Fibroblast of lung (primary cell): ENCODE measurements around the gene FXYD6. TPM values are rescaled to one million over a fixed set of nuclear protein-coding genes. Genes with fewer than 3 reads are reported as not detected.
A peak's percentile ranks its signal among the peaks of the same experiment; 100 is the strongest.
"Not testable (repeated sequence)": the region's sequence is repeated elsewhere in the genome, so short reads cannot be mapped to it uniquely, and the experiment has no call there.

ENCODE experiments used
- DNase-seq, 2 donors: peaks; one replicate each; pipeline versions ENCODE4 v3.0.0 to v3.0.0-alpha.2; 2010; ENCODE audit warnings: low read depth in 2 of 2
- H2AFZ ChIP-seq: 2 replicates; pipeline ENCODE4 v1.5.1; 2012; ENCODE audit warnings: low read length, control low read depth, inconsistent platforms
- H3K27ac ChIP-seq: 2 replicates; pipeline ENCODE4 v1.5.1; 2011; ENCODE audit warnings: low read length, control low read depth; ENCODE audit not compliant: insufficient read depth
- H3K27me3 ChIP-seq: 2 replicates; pipeline ENCODE4 v1.5.1; 2011; ENCODE audit warnings: mild to moderate bottlenecking, low read length; ENCODE audit not compliant: control insufficient read depth, insufficient read depth
- H3K36me3 ChIP-seq: 2 replicates; pipeline ENCODE4 v1.5.1; 2011; ENCODE audit warnings: low read length; ENCODE audit not compliant: control insufficient read depth, insufficient read depth
- H3K4me1 ChIP-seq: 2 replicates; pipeline ENCODE4 v1.5.1; 2011; ENCODE audit warnings: low read length; ENCODE audit not compliant: control insufficient read depth, insufficient read depth; ENCODE audit errors: extremely low read depth
- H3K4me2 ChIP-seq: 2 replicates; pipeline ENCODE4 v1.5.1; 2011; ENCODE audit warnings: low read length, control low read depth; ENCODE audit not compliant: insufficient read depth; ENCODE audit errors: extremely low read depth
- H3K4me3 ChIP-seq, 4 experiments: fragments of 200-600 bp in 1 of 4; sonication (generic) in 1 of 4; replicated peaks in 1 of 4; 2 replicates each; pipeline ENCODE4 v1.5.1; 2011 to 2016; ENCODE audit warnings: low read length in 4 of 4, low read depth in 3 of 4, mild to moderate bottlenecking in 3 of 4, control low read depth in 2 of 4, inconsistent platforms in 1 of 4, mixed read lengths in 1 of 4; ENCODE audit not compliant: insufficient read depth in 1 of 4; ENCODE audit errors: control extremely low read depth in 1 of 4
- H3K79me2 ChIP-seq: 2 replicates; pipeline ENCODE4 v1.5.1; 2012; ENCODE audit warnings: mild to moderate bottlenecking, low read length, inconsistent platforms; ENCODE audit not compliant: control insufficient read depth, insufficient read depth
- H3K9ac ChIP-seq: 2 replicates; pipeline ENCODE4 v1.5.1; 2011; ENCODE audit warnings: mild to moderate bottlenecking, low read length, control low read depth; ENCODE audit not compliant: insufficient read depth
- H3K9me3 ChIP-seq: 2 replicates; pipeline ENCODE4 v1.5.1; 2012; ENCODE audit warnings: low read depth, low read length; ENCODE audit not compliant: control insufficient read depth, insufficient read depth
- H4K20me1 ChIP-seq: 2 replicates; pipeline ENCODE4 v1.5.1; 2011; ENCODE audit warnings: low read length; ENCODE audit not compliant: control insufficient read depth, insufficient read depth; ENCODE audit errors: extremely low read depth
- EZH2 ChIP-seq: IDR thresholded peaks from 2 replicates; pipeline ENCODE4 v1.5.1; 2012; ENCODE audit warnings: low read length, control low read depth, mild to moderate bottlenecking; ENCODE audit errors: missing control alignments
- polyA minus RNA-seq: library from RNA; depleted of rRNA, polyadenylated mRNA; stranded (reverse); fragments of >200 nt; gene quantifications from 2 replicates; pipeline ENCODE4 v1.2.3, GENCODE V29; 2011; ENCODE audit warnings: low replicate concordance
- polyA plus RNA-seq, 2 donors: library from polyadenylated mRNA; depleted of rRNA in 1 of 2; stranded (reverse) in 1 of 2; unstranded in 1 of 2; fragments of >200 nt; gene quantifications; 2 replicates each; pipeline ENCODE4 v1.2.1, GENCODE V29; 2011 to 2012; ENCODE audit warnings: missing spikeins in 1 of 2
- total RNA-seq: library from RNA; depleted of rRNA; stranded (reverse); fragments of >200 nt; gene quantifications from 2 replicates; pipeline ENCODE4 v1.2.1, GENCODE V29; 2014
- TF ChIP-seq, protein P1 (sequence below), 2 donors: IDR thresholded peaks in 1 of 2; conservative IDR thresholded peaks in 1 of 2; 1 replicate in 1 of 2; 2 replicates in 1 of 2; pipeline ENCODE4 v1.5.1; 2011 to 2012; ENCODE audit warnings: low read length in 2 of 2, control low read depth in 1 of 2, inconsistent platforms in 1 of 2, low read depth in 1 of 2, mild to moderate bottlenecking in 1 of 2

The FXYD6 gene, protein sequence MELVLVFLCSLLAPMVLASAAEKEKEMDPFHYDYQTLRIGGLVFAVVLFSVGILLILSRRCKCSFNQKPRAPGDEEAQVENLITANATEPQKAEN
- total RNA-seq (5.1 and 8.0 TPM in 2 replicates), polyA plus RNA-seq (0.43 and 11.5 TPM in 2 replicates), polyA minus RNA-seq (11.4 TPM in 1 of 2 replicates, not detected in the other)
- 0.21 and 7.2 TPM in 2 replicates for polyA plus RNA-seq (2012)

DNA sequence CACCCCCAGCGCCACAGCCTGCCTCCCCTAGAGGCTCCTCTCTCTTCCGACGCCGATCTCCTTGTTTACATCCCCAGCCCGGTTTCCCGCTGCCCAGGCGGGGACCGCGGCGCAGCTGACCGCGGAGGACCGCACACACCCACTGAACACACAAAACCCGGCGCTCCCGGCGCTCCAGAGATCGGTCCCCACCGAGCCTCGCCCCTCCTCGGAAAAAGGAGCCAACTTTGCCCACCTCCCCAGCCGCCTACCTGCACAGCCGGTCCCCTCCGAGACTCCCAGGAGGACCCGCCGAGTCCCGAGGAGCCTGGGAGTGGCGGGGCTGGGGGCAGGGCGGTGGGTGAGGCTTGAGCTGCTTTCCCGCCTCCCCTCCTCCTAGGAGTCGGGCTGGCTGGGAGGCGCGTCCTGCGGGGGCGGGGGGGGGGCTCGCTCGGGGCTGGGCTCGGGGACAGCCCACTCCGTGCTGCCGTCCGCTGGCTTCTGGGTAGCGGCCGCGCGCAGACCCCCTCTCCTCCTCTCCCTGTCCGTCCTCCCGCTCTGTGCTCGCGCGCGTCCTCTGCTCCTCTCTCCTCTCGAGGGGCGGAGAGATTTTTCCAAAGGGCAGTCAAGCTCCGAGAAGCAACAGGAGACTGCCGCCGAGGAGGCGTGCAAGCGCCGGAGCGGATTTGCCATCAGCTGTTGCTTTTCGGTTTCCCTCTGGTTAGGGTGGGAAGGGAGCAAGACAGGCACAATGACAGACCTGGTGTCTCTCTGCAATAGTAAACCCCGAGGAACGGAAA, at the start of gene FXYD6:
Gene FXYD6 (minus strand): TSS at position 318 of the 779 bp plus-strand sequence. CDS start 33,882 bp downstream, outside the sequence.
- DNase-seq: peak; percentile 42 to 60
- Histone ChIP-seq H2AFZ (no peak within 1 kb of the TSS), H3K4me3 (peak within 1 kb of the TSS in 3 of 4 experiments; percentile 10 to 80 (median 42)), H3K9me3 (no peaks in the 10 kb centered on the region), H3K9ac (no peak within 1 kb of the TSS), H3K27me3 (peaks cover 34% of the 10 kb centered on the region), H3K79me2 (no peaks in the 10 kb centered on the region), H3K4me1 (no peaks in the 10 kb centered on the region), H3K36me3 (no peaks in the 10 kb centered on the region), H3K27ac (no peak within 1 kb of the TSS), H4K20me1 (no peaks in the 10 kb centered on the region), H3K4me2 (peak within 1 kb of the TSS; percentile 48)
- TF ChIP-seq EZH2: peak; percentile 50
- TF ChIP-seq, protein P1, sequence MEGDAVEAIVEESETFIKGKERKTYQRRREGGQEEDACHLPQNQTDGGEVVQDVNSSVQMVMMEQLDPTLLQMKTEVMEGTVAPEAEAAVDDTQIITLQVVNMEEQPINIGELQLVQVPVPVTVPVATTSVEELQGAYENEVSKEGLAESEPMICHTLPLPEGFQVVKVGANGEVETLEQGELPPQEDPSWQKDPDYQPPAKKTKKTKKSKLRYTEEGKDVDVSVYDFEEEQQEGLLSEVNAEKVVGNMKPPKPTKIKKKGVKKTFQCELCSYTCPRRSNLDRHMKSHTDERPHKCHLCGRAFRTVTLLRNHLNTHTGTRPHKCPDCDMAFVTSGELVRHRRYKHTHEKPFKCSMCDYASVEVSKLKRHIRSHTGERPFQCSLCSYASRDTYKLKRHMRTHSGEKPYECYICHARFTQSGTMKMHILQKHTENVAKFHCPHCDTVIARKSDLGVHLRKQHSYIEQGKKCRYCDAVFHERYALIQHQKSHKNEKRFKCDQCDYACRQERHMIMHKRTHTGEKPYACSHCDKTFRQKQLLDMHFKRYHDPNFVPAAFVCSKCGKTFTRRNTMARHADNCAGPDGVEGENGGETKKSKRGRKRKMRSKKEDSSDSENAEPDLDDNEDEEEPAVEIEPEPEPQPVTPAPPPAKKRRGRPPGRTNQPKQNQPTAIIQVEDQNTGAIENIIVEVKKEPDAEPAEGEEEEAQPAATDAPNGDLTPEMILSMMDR (conservative IDR thresholded peaks at IDR 0.05 in 1 of 2, IDR thresholded peaks at IDR 0.05 in 1 of 2; ENCODE audit: low read depth in 1 of 2, low read length in 2 of 2): no peak

DNA sequence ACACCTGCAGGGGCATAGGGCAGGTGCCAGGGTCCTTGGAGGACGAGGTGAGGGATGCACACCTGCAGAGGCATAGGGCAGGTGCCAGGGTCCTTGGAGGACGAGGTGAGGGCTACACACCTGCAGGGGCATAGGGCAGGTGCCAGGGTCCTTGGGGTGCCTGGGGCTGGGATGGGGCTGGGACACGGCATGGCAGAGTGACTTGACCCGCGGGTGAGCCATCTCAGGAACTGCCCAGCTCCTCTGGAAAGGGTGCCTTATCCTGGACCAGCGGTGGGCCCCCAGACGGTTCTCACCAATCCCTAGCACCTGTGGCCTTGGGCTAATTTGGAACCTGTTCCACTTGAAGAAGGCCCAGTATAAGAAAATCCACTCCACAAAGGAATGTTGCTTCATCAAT, 49.7 kb upstream of the FXYD6 start:
- H4K20me1 ChIP-seq, DNase-seq, H3K27ac ChIP-seq, H3K36me3 ChIP-seq, H3K79me2 ChIP-seq, H2AFZ ChIP-seq, H3K4me2 ChIP-seq, H3K9me3 ChIP-seq, H3K4me1 ChIP-seq, H3K27me3 ChIP-seq, H3K4me3 ChIP-seq, H3K9ac ChIP-seq: not testable (repeated sequence)

DNA sequence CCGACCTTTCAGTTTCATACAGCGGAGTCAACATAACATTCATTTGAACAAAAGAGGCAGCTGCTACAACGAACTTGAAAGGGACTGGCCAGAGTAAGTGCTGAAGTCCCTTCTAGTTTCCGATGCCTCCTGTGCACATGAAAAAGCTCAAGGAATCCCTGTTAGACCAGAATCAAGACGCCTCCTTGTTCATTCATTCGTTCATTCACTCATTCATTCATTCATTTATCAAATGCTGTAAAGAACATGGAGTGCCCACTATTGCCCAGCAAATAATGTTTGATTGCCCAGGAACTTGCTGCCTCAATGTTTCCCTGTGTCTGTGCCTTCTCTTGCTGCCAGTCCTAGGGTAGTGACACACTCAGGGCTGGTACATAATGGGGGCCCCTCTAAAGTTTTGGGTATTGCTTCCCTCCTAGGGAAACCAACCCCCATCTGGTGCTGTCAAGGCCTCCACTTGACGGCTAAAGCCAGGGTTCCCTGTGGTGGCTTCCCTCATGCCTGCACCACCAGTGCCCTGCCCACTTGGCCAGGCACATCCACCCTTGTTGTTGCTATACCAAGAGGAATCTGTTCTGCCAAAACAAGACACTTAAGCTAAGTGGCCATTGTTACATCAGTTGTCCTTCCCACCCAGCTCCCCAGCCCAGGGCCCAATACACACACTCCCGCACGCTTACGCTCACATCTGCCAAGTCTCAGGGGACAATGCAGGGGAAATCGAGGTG, 48.9 kb upstream of the FXYD6 start:
- Histone ChIP-seq H3K4me1 (no peaks in the 10 kb centered on the region), H3K36me3 (no peaks in the 10 kb centered on the region), H4K20me1 (no peaks in the 10 kb centered on the region), H3K27me3 (peaks cover 6% of the 10 kb centered on the region), H3K27ac (no peak overlapping the region), H3K9me3 (no peaks in the 10 kb centered on the region), H3K4me2 (no peak overlapping the region), H3K4me3 (no peak overlapping the region), H2AFZ (no peak overlapping the region), H3K9ac (no peak overlapping the region), H3K79me2 (no peaks in the 10 kb centered on the region)
- no peak for DNase-seq
- no peak for TF ChIP-seq EZH2
- TF ChIP-seq, protein P1 (conservative IDR thresholded peaks at IDR 0.05 in 1 of 2, IDR thresholded peaks at IDR 0.05 in 1 of 2; ENCODE audit: low read depth in 1 of 2, low read length in 2 of 2): no peak
